ENCODE results near the gene CTNS.

Gene CTNS

GRCh38 chr17:3657874-3658783 is 21.6 kb downstream of the CTNS start:
- Histone ChIP-seq H3K27ac (ENCODE audit: insufficient read depth, low read length, poor library complexity, severe bottlenecking) (no peak overlapping the region), H3K4me1 (ENCODE audit: control insufficient read depth, insufficient read depth, low read length, poor library complexity, severe bottlenecking) (no peaks in the 10 kb centered on the region), H3K27me3 (replicated peaks; ENCODE audit: control insufficient read depth, insufficient read depth, low read length, poor library complexity, severe bottlenecking) (no peaks in the 10 kb centered on the region), H3K4me3 (ENCODE audit: insufficient read depth, low read depth, low read length, poor library complexity, severe bottlenecking) (no peak overlapping the region), H3K36me3 (ENCODE audit: control insufficient read depth, insufficient read depth, low read length) (no peaks in the 10 kb centered on the region), H3K9me3 (ENCODE audit: control insufficient read depth, low read length) (no peaks in the 10 kb centered on the region)
- no peak for DNase-seq

- no peaks in the 10 kb centered on the region for H3K27me3 ChIP-seq (replicated peaks; ENCODE audit: control insufficient read depth, insufficient read depth, low read length, poor library complexity, severe bottlenecking)
- H3K4me1 ChIP-seq (ENCODE audit: control insufficient read depth, insufficient read depth, low read length, poor library complexity, severe bottlenecking), result no peaks in the 10 kb centered on the region
- DNase-seq, result no peak
- no peak overlapping the region for H3K4me3 ChIP-seq (ENCODE audit: insufficient read depth, low read depth, low read length, poor library complexity, severe bottlenecking)
- H3K27ac ChIP-seq (ENCODE audit: insufficient read depth, low read length, poor library complexity, severe bottlenecking), result no peak overlapping the region
- H3K9me3 ChIP-seq (ENCODE audit: control insufficient read depth, low read length), result no peaks in the 10 kb centered on the region
- no peaks in the 10 kb centered on the region for H3K36me3 ChIP-seq (ENCODE audit: control insufficient read depth, insufficient read depth, low read length)
These were observed 22.4 kb downstream of the CTNS start for GRCh38 chr17:3658784-3659449.

GRCh38 chr17:3659541-3660111 is 23.1 kb downstream of the CTNS start:
- H3K27me3 ChIP-seq (replicated peaks; ENCODE audit: control insufficient read depth, insufficient read depth, low read length, poor library complexity, severe bottlenecking), result no peaks in the 10 kb centered on the region
- no peaks in the 10 kb centered on the region for H3K4me1 ChIP-seq (ENCODE audit: control insufficient read depth, insufficient read depth, low read length, poor library complexity, severe bottlenecking)
- no peak for DNase-seq
- no peaks in the 10 kb centered on the region for H3K36me3 ChIP-seq (ENCODE audit: control insufficient read depth, insufficient read depth, low read length)
- no peak overlapping the region for H3K4me3 ChIP-seq (ENCODE audit: insufficient read depth, low read depth, low read length, poor library complexity, severe bottlenecking)
- no peaks in the 10 kb centered on the region for H3K9me3 ChIP-seq (ENCODE audit: control insufficient read depth, low read length)
- no peak overlapping the region for H3K27ac ChIP-seq (ENCODE audit: insufficient read depth, low read length, poor library complexity, severe bottlenecking)

GRCh38 chr17:3660311-3660891 is 23.8 kb downstream of the CTNS start:
- no peak overlapping the region for H3K4me3 ChIP-seq (ENCODE audit: insufficient read depth, low read depth, low read length, poor library complexity, severe bottlenecking)
- no peaks in the 10 kb centered on the region for H3K27me3 ChIP-seq (replicated peaks; ENCODE audit: control insufficient read depth, insufficient read depth, low read length, poor library complexity, severe bottlenecking)
- H3K4me1 ChIP-seq (ENCODE audit: control insufficient read depth, insufficient read depth, low read length, poor library complexity, severe bottlenecking), result no peaks in the 10 kb centered on the region
- no peaks in the 10 kb centered on the region for H3K36me3 ChIP-seq (ENCODE audit: control insufficient read depth, insufficient read depth, low read length)
- no peaks in the 10 kb centered on the region for H3K9me3 ChIP-seq (ENCODE audit: control insufficient read depth, low read length)
- H3K27ac ChIP-seq (ENCODE audit: insufficient read depth, low read length, poor library complexity, severe bottlenecking), result no peak overlapping the region
- DNase-seq, result no peak

- Histone ChIP-seq H3K4me1 (ENCODE audit: control insufficient read depth, insufficient read depth, low read length, poor library complexity, severe bottlenecking) (peaks cover 11% of the 10 kb centered on the region), H3K4me3 (ENCODE audit: insufficient read depth, low read depth, low read length, poor library complexity, severe bottlenecking) (no peak overlapping the region), H3K27me3 (replicated peaks; ENCODE audit: control insufficient read depth, insufficient read depth, low read length, poor library complexity, severe bottlenecking) (no peaks in the 10 kb centered on the region), H3K36me3 (ENCODE audit: control insufficient read depth, insufficient read depth, low read length) (no peaks in the 10 kb centered on the region), H3K27ac (ENCODE audit: insufficient read depth, low read length, poor library complexity, severe bottlenecking) (no peak overlapping the region), H3K9me3 (ENCODE audit: control insufficient read depth, low read length) (no peaks in the 10 kb centered on the region)
- DNase-seq, result no peak
These were observed 26.8 kb downstream of the CTNS start for GRCh38 chr17:3663102-3664011.

- H3K4me1 ChIP-seq (ENCODE audit: control insufficient read depth, insufficient read depth, low read length, poor library complexity, severe bottlenecking), result peaks cover 22% of the 10 kb centered on the region
- DNase-seq, result no peak
- H3K27ac ChIP-seq (ENCODE audit: insufficient read depth, low read length, poor library complexity, severe bottlenecking), result no peak overlapping the region
- H3K9me3 ChIP-seq (ENCODE audit: control insufficient read depth, low read length), result no peaks in the 10 kb centered on the region
- H3K4me3 ChIP-seq (ENCODE audit: insufficient read depth, low read depth, low read length, poor library complexity, severe bottlenecking), result no peak overlapping the region
- peaks cover 4% of the 10 kb centered on the region for H3K36me3 ChIP-seq (ENCODE audit: control insufficient read depth, insufficient read depth, low read length)
- H3K27me3 ChIP-seq (replicated peaks; ENCODE audit: control insufficient read depth, insufficient read depth, low read length, poor library complexity, severe bottlenecking), result no peaks in the 10 kb centered on the region
These were observed 29.3 kb downstream of the CTNS start for GRCh38 chr17:3665834-3666233.

- Histone ChIP-seq H3K4me1 (ENCODE audit: control insufficient read depth, insufficient read depth, low read length, poor library complexity, severe bottlenecking) (peaks cover 22% of the 10 kb centered on the region), H3K27ac (ENCODE audit: insufficient read depth, low read length, poor library complexity, severe bottlenecking) (no peak overlapping the region), H3K36me3 (ENCODE audit: control insufficient read depth, insufficient read depth, low read length) (peaks cover 4% of the 10 kb centered on the region), H3K4me3 (ENCODE audit: insufficient read depth, low read depth, low read length, poor library complexity, severe bottlenecking) (no peak overlapping the region), H3K27me3 (replicated peaks; ENCODE audit: control insufficient read depth, insufficient read depth, low read length, poor library complexity, severe bottlenecking) (no peaks in the 10 kb centered on the region), H3K9me3 (ENCODE audit: control insufficient read depth, low read length) (no peaks in the 10 kb centered on the region)
- no peak for DNase-seq
These were observed 30.0 kb downstream of the CTNS start for GRCh38 chr17:3666516-3666915.

- Histone ChIP-seq H3K27ac (ENCODE audit: insufficient read depth, low read length, poor library complexity, severe bottlenecking) (peak overlapping the region; percentile 41), H3K4me3 (ENCODE audit: insufficient read depth, low read depth, low read length, poor library complexity, severe bottlenecking) (peak overlapping the region; percentile 100), H3K9me3 (ENCODE audit: control insufficient read depth, low read length) (no peaks in the 10 kb centered on the region), H3K4me1 (ENCODE audit: control insufficient read depth, insufficient read depth, low read length, poor library complexity, severe bottlenecking) (peaks cover 22% of the 10 kb centered on the region), H3K36me3 (ENCODE audit: control insufficient read depth, insufficient read depth, low read length) (peaks cover 4% of the 10 kb centered on the region), H3K27me3 (replicated peaks; ENCODE audit: control insufficient read depth, insufficient read depth, low read length, poor library complexity, severe bottlenecking) (no peaks in the 10 kb centered on the region)
- no peak for DNase-seq
These were observed 31.1 kb downstream of the CTNS start for GRCh38 chr17:3667366-3668278.

All from effector memory CD4-positive, alpha-beta T cell (primary cell).